Measurements from ENCODE around the gene CABP7. TPM values are rescaled to one million over a fixed set of nuclear protein-coding genes. Genes with fewer than 3 reads are reported as not detected.
A peak's percentile ranks its signal among the peaks of the same experiment; 100 is the strongest.

CABP7 gene
- total and polyA plus RNA-seq, 12 donors = 0.77 to 15.1 (median 5.9) TPM

DNA sequence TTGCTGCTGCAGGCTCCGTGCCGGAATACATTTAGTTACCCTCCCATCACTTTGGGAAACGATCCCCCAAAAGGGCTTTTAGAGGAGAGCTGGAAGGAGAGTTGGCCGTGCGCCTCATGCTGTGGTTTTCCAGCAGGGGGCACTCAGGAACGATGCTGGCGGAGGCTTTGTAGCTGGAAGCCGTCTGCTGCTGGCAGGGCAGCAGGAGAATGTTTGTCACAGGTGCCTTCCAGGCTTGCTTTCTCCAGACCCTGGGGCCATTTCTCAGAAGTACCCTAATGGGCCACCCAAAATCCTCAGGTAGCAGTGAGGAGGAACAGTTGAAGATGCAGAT, 30.0 kb upstream of the CABP7 start:
- no peak overlapping the region for H3K27ac ChIP-seq
- no peak overlapping the region for H3K4me3 ChIP-seq
- TF ChIP-seq, protein P1, sequence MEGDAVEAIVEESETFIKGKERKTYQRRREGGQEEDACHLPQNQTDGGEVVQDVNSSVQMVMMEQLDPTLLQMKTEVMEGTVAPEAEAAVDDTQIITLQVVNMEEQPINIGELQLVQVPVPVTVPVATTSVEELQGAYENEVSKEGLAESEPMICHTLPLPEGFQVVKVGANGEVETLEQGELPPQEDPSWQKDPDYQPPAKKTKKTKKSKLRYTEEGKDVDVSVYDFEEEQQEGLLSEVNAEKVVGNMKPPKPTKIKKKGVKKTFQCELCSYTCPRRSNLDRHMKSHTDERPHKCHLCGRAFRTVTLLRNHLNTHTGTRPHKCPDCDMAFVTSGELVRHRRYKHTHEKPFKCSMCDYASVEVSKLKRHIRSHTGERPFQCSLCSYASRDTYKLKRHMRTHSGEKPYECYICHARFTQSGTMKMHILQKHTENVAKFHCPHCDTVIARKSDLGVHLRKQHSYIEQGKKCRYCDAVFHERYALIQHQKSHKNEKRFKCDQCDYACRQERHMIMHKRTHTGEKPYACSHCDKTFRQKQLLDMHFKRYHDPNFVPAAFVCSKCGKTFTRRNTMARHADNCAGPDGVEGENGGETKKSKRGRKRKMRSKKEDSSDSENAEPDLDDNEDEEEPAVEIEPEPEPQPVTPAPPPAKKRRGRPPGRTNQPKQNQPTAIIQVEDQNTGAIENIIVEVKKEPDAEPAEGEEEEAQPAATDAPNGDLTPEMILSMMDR (IDR thresholded peaks at IDR 0.05) = peak; percentile 61 to 80 (median 72)
- no peak for TF ChIP-seq POLR2A (IDR thresholded peaks at IDR 0.05)
- peaks cover 12 to 29% of the 10 kb centered on the region in 2 donors for H3K4me1 ChIP-seq (replicated peaks in 1 of 2)
- peaks cover 0 to 4% of the 10 kb centered on the region in 2 donors for H3K36me3 ChIP-seq (replicated peaks in 1 of 2)
- H3K9me3 ChIP-seq (replicated peaks in 1 of 3) = no peaks in the 10 kb centered on the region
- DNase-seq = peak; percentile 68 to 82 (median 76)
- no peaks in the 10 kb centered on the region for H3K27me3 ChIP-seq
- WGBS, 4 donors = 11 to 49% (median 23%) methylated on average over 8 of the region's 8 CpGs
- intact Hi-C loops (cut with DNase I) = no loop called here

DNA sequence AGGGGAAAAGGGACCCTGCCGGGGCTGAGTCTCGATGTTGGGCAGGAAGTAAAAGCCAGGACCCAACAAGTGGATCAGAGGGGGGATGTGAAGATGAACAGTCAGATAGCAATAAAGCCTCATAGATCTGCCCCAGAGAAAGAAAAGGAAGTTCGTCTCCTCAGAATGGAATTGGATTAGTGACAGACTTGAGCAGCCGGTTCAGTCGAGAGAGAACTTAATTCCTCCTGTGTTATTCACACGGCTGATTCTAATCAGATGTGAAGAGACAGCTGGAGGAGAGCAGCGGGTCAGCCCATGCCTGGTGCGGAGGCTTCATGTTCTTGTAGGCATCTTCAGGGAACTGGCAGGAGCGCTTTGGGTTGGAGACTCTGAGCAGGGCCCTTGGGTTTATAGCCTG, 29.3 kb upstream of the CABP7 start:
- DNase-seq = no peak
- Histone ChIP-seq H3K9me3 (replicated peaks in 1 of 3) (no peaks in the 10 kb centered on the region), H3K27ac (no peak overlapping the region), H3K4me3 (no peak overlapping the region), H3K27me3 (no peaks in the 10 kb centered on the region), H3K4me1 (replicated peaks in 1 of 2) (peaks cover 12 to 29% of the 10 kb centered on the region in 2 donors), H3K36me3 (replicated peaks in 1 of 2) (peaks cover 0 to 10% of the 10 kb centered on the region in 2 donors)
- TF ChIP-seq POLR2A (IDR thresholded peaks at IDR 0.05) = no peak
- TF ChIP-seq, protein P1 (IDR thresholded peaks at IDR 0.05) = no peak
- intact Hi-C loops (cut with DNase I) = no loop called here
- 75 to 77% (median 75%) methylated on average over 7 to 9 of the region's 9 CpGs for WGBS, 4 donors

DNA sequence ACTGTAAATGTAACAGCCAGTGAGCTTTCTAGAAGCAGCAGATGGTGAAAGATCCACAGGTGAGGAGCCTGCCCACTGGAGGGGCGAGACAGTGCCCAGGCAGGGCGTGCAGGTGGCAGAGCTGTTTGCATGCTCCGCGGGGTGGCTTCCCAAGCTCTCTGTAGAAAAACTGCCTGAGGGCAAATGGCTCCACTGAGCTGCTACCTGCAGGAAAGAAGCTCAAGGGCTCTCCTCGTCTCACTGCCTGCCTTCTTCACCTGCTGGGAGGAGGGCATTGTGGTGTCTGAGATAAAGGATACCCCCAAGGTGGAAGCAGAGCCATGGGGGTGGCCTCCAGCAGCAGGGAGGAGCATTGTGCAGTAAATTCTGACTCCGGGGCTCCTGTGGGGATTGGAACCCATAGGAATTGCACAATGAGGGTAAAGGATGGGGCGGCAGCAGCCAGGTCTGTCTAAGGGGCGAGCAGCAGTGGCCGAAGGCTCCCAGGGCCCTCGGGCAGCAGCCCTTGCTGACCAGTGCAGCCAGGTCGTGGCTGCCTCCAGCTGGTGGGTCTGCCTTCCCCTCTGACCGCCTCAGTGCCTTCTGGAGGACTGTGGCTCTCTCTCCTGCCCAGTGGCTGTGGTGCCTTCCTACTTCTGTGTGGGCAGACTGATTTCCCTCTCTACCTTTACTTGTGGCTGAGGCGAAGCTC, 28.0 kb upstream of the CABP7 start:
- Histone ChIP-seq H3K4me1 (replicated peaks in 1 of 2) (peaks cover 12 to 27% of the 10 kb centered on the region in 2 donors), H3K27me3 (no peaks in the 10 kb centered on the region), H3K9me3 (replicated peaks in 1 of 3) (no peaks in the 10 kb centered on the region), H3K4me3 (no peak overlapping the region), H3K36me3 (replicated peaks in 1 of 2) (peaks cover 0 to 13% of the 10 kb centered on the region in 2 donors), H3K27ac (no peak overlapping the region)
- intact Hi-C loops (cut with DNase I) = no loop called here
- 91 to 96% (median 93%) methylated on average over 10 to 13 of the region's 13 CpGs for whole genome bisulfite sequencing, 4 donors
- no peak for DNase-seq
- TF ChIP-seq, protein P1 (IDR thresholded peaks at IDR 0.05) = no peak
- TF ChIP-seq POLR2A (IDR thresholded peaks at IDR 0.05) = no peak

DNA sequence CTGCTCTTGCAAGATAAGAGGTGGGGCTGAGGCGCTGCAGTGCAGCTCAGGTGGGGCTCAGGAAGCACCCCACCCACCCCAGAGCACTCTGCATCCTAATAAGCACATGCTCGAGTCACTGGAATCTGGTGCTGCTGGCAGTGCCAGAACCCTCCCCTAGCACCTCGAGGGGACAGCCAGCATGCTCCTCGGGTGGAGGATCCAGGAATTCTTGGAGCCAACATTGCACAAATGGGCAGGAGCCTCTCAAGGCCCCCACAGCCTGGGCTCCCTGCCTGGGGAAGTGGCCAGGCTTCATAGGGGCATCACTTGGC, 27.5 kb upstream of the CABP7 start:
- peaks cover 12 to 23% of the 10 kb centered on the region in 2 donors for H3K4me1 ChIP-seq (replicated peaks in 1 of 2)
- intact Hi-C loops (cut with DNase I) = no loop called here
- 20 to 83% (median 45%) methylated on average over 1 to 4 of the region's 4 CpGs for WGBS, 4 donors

More for the DNA sequence above, 27.5 kb upstream of the CABP7 start:
- H3K4me3 ChIP-seq = no peak overlapping the region
- peak overlapping the region in 2 of 5 donors; percentile 32 to 33 for H3K27ac ChIP-seq
- DNase-seq = no peak
- H3K27me3 ChIP-seq = no peaks in the 10 kb centered on the region
- H3K36me3 ChIP-seq (replicated peaks in 1 of 2) = peaks cover 0 to 13% of the 10 kb centered on the region in 2 donors
- TF ChIP-seq POLR2A (IDR thresholded peaks at IDR 0.05) = no peak
- TF ChIP-seq, protein P1 (IDR thresholded peaks at IDR 0.05) = no peak
- H3K9me3 ChIP-seq (replicated peaks in 1 of 3) = no peaks in the 10 kb centered on the region

Data from adrenal gland (tissue), 12 donors.